Activated naive CD4-positive, alpha-beta T cell treated with anti-CD3 and anti-CD28 coated beads, Interleukin-2, amount 50 U/mL, for 72 hours (primary cell): ENCODE data around the gene ZNF304. TPM values are rescaled to one million over a fixed set of nuclear protein-coding genes. Genes with fewer than 3 reads are reported as not detected.
"Not testable (repeated sequence)": the region's sequence is repeated elsewhere in the genome, so short reads cannot be mapped to it uniquely, and the experiment has no call there.

Source experiments
- ATAC-seq, 2 donors: fragments of 150-1000 bp; cut with Tn5 transposase; 2 replicates each; pipeline ENCODE4 v1.10.0; 2021; ENCODE audit warnings: mild to moderate bottlenecking in 2 of 2, moderate library complexity in 2 of 2
- DNase-seq, 2 donors: peaks; one replicate each; pipeline ENCODE4 v3.0.0; 2021 to 2022; ENCODE audit warnings: low spot score in 2 of 2
- H3K27ac Mint-ChIP-seq, 2 donors: one replicate each; pipeline ENCODE4 v1.8.0; 2022; ENCODE audit warnings: mild to moderate bottlenecking in 2 of 2, mixed read lengths in 2 of 2
- H3K36me3 Mint-ChIP-seq, 2 donors: one replicate each; pipeline ENCODE4 v1.8.0; 2022; ENCODE audit warnings: mixed read lengths in 2 of 2
- H3K9me3 Mint-ChIP-seq, 2 donors: one replicate each; pipeline ENCODE4 v1.8.0; 2022; ENCODE audit warnings: mixed read lengths in 2 of 2
- total RNA-seq, 2 donors: library from RNA; stranded (reverse); gene quantifications; one replicate each; pipeline ENCODE4 v1.2.3, GENCODE V29; 2022

The ZNF304 gene
- total RNA-seq, 2 donors from 2014 or later, result 3.5 to 6.5 TPM

GRCh38 chr19:57342582-57342981 lies 8.5 kb upstream of the ZNF304 start:
- no peak for ATAC-seq
- no peak for DNase-seq
- peaks cover 10 to 38% of the 10 kb centered on the region in 2 donors for H3K9me3 Mint-ChIP-seq

GRCh38 chr19:57348136-57348535 lies 2.9 kb upstream of the ZNF304 start:
- peaks cover 38 to 40% of the 10 kb centered on the region in 2 donors for H3K36me3 Mint-ChIP-seq
- peaks cover 13 to 31% of the 10 kb centered on the region in 2 donors for H3K9me3 Mint-ChIP-seq
- ATAC-seq, result no peak
- no peak for DNase-seq
- H3K27ac Mint-ChIP-seq, result no peak overlapping the region

More at GRCh38 chr19:57342582-57342981, 8.5 kb upstream of the ZNF304 start:
- H3K36me3 Mint-ChIP-seq, result peaks cover 20 to 21% of the 10 kb centered on the region in 2 donors
- H3K27ac Mint-ChIP-seq, result no peak overlapping the region

GRCh38 chr19:57351867-57352266 lies 796 bp downstream of the ZNF304 start:
- Mint-ChIP-seq H3K9me3 (peaks cover 37 to 47% of the 10 kb centered on the region in 2 donors), H3K27ac (peak overlapping the region; percentile 92 to 98), H3K36me3 (peaks cover 66 to 72% of the 10 kb centered on the region in 2 donors)
- ATAC-seq (no peak), DNase-seq (no peak)

- Mint-ChIP-seq H3K27ac (peak overlapping the region in 1 of 2 donors; percentile 68), H3K9me3 (peaks cover 51 to 59% of the 10 kb centered on the region in 2 donors), H3K36me3 (peaks cover 85 to 90% of the 10 kb centered on the region in 2 donors)
- ATAC-seq (no peak), DNase-seq (no peak)
Observed at GRCh38 chr19:57355916-57356315, 4.8 kb downstream of the ZNF304 start.

GRCh38 chr19:57357406-57357805 lies 6.3 kb downstream of the ZNF304 start:
- peaks cover 49 to 57% of the 10 kb centered on the region in 2 donors for H3K9me3 Mint-ChIP-seq
- no peak for ATAC-seq

GRCh38 chr19:57359300-57359699 lies 8.2 kb downstream of the ZNF304 start:
- no peak for ATAC-seq
- Mint-ChIP-seq H3K9me3 (peaks cover 48 to 54% of the 10 kb centered on the region in 2 donors), H3K27ac (no peak overlapping the region), H3K36me3 (peaks cover 75 to 86% of the 10 kb centered on the region in 2 donors)
- DNase-seq, result no peak

More at GRCh38 chr19:57357406-57357805, 6.3 kb downstream of the ZNF304 start:
- peaks cover 75 to 86% of the 10 kb centered on the region in 2 donors for H3K36me3 Mint-ChIP-seq
- DNase-seq, result no peak
- H3K27ac Mint-ChIP-seq, result no peak overlapping the region

GRCh38 chr19:57362419-57362818 lies 11.3 kb downstream of the ZNF304 start:
- H3K36me3 Mint-ChIP-seq, result peaks cover 54 to 67% of the 10 kb centered on the region in 2 donors
- ATAC-seq, result no peak
- DNase-seq, result no peak
- peak overlapping the region in 1 of 2 donors; percentile 90 for H3K27ac Mint-ChIP-seq
- peaks cover 27 to 32% of the 10 kb centered on the region in 2 donors for H3K9me3 Mint-ChIP-seq

- Mint-ChIP-seq H3K27ac (peak within 1 kb of the TSS; percentile 90 to 92), H3K36me3 (peaks cover 49 to 66% of the 10 kb centered on the region in 2 donors), H3K9me3 (peaks cover 24 to 34% of the 10 kb centered on the region in 2 donors)
- DNase-seq, result peak; percentile 90 to 97
- peak; percentile 95 to 97 for ATAC-seq
Observed at GRCh38 chr19:57362997-57363687, 12.1 kb downstream of the ZNF304 start, which contains the start of the genes TRAPPC2B and ZNF547. Gene TRAPPC2B (plus strand): TSS chr19:57363551. CDS start chr19:57364834, 1,283 bp downstream. Gene ZNF547 (plus strand): TSS chr19:57363551. CDS start chr19:57368556, 5,005 bp downstream.

- Mint-ChIP-seq H3K36me3 (peaks cover 49 to 66% of the 10 kb centered on the region in 2 donors), H3K27ac (peak overlapping the region; percentile 90 to 92), H3K9me3 (peaks cover 21 to 34% of the 10 kb centered on the region in 2 donors)
- ATAC-seq, result no peak
- DNase-seq, result no peak
Observed at GRCh38 chr19:57363688-57364181, 12.7 kb downstream of the ZNF304 start.

- H3K27ac Mint-ChIP-seq, result no peak overlapping the region
- H3K9me3 Mint-ChIP-seq, result peaks cover 25 to 41% of the 10 kb centered on the region in 2 donors
- DNase-seq, result no peak
- peaks cover 61 to 74% of the 10 kb centered on the region in 2 donors for H3K36me3 Mint-ChIP-seq
- no peak for ATAC-seq
Observed at GRCh38 chr19:57366776-57367175, 15.7 kb downstream of the ZNF304 start.

- DNase-seq (no peak), ATAC-seq (no peak)
- Mint-ChIP-seq H3K36me3 (peaks cover 95 to 98% of the 10 kb centered on the region in 2 donors), H3K27ac (no peak overlapping the region), H3K9me3 (peaks cover 53 to 68% of the 10 kb centered on the region in 2 donors)
Observed at GRCh38 chr19:57374179-57374578, 23.1 kb downstream of the ZNF304 start.

GRCh38 chr19:57374647-57375046 lies 23.6 kb downstream of the ZNF304 start:
- not testable (repeated sequence) for H3K27ac Mint-ChIP-seq, ATAC-seq, DNase-seq
- peaks cover 95 to 98% of the 10 kb centered on the region in 2 donors for H3K36me3 Mint-ChIP-seq
- peaks cover 54 to 69% of the 10 kb centered on the region in 2 donors for H3K9me3 Mint-ChIP-seq

- ATAC-seq, result no peak
- no peak for DNase-seq
- H3K36me3 Mint-ChIP-seq, result peaks cover 89 to 91% of the 10 kb centered on the region in 2 donors
- peaks cover 58 to 60% of the 10 kb centered on the region in 2 donors for H3K9me3 Mint-ChIP-seq
- H3K27ac Mint-ChIP-seq, result no peak overlapping the region
Observed at GRCh38 chr19:57376151-57376550, 25.1 kb downstream of the ZNF304 start.

- Mint-ChIP-seq H3K27ac (no peak overlapping the region), H3K9me3 (peaks cover 49 to 50% of the 10 kb centered on the region in 2 donors), H3K36me3 (peaks cover 79 to 82% of the 10 kb centered on the region in 2 donors)
- DNase-seq, result no peak
- no peak for ATAC-seq
Observed at GRCh38 chr19:57377498-57378146, 26.6 kb downstream of the ZNF304 start.

GRCh38 chr19:57380923-57381322 lies 29.9 kb downstream of the ZNF304 start:
- Mint-ChIP-seq H3K9me3 (peaks cover 31 to 36% of the 10 kb centered on the region in 2 donors), H3K36me3 (peaks cover 50 to 54% of the 10 kb centered on the region in 2 donors), H3K27ac (no peak overlapping the region)
- ATAC-seq, result no peak
- no peak for DNase-seq

- no peak overlapping the region for H3K27ac Mint-ChIP-seq
- ATAC-seq (no peak), DNase-seq (no peak)
- peaks cover 24 to 28% of the 10 kb centered on the region in 2 donors for H3K9me3 Mint-ChIP-seq
- peaks cover 31 to 49% of the 10 kb centered on the region in 2 donors for H3K36me3 Mint-ChIP-seq
Observed at GRCh38 chr19:57382806-57383488, 31.9 kb downstream of the ZNF304 start.
